Epithelial cell of prostate (primary cell): ENCODE data around the gene OCRL.

Experiments used
- DNase-seq: peaks from one replicate; pipeline ENCODE4 v3.0.0-alpha.2; 2011; ENCODE audit warnings: low read depth, low spot score
- H3K27ac ChIP-seq: fragments of 450-650 bp; 2 replicates; pipeline ENCODE4 v1.5.1; 2017; ENCODE audit warnings: mild to moderate bottlenecking

Gene OCRL

DNA sequence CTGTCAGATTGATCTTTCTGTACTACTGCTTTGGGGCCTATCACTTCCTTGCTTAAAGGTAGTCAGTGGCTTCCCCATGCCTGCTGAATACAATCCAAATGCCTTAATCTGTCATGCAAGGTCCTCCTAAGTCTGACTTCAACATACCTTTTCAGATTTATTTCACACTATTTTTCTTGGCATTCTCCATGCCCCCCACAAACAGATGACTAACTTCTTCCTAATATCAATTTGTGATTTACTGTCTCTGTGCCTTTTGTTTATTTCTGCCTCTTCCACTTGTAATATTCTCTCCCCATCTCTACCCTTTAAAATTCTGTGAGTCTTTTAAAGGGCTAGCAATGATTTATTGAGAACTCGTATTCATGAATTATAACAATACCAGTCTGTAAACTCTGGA, 41.8 kb downstream of the OCRL start:
- DNase-seq: no peak
- H3K27ac ChIP-seq: no peak overlapping the region

DNA sequence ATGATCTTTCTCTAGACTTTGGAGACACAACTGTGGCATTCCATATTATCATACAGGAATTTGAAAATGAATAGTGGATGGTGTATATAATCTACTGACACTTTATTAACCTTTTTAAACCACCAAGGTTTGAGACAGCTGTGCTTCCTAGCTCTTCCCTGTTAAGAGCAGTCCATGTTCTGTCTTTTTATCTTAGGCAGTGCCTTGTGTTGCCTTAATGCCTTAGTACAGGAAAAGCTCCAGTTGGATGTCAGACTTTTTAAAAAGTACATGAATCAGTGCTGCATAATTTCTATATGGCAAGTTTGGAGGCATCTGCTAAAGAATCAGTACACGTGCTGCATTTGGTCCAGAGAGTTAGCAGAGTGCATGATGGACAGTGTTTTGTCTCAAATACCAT, 45.1 kb downstream of the OCRL start:
- DNase-seq: no peak
- no peak overlapping the region for H3K27ac ChIP-seq

DNA sequence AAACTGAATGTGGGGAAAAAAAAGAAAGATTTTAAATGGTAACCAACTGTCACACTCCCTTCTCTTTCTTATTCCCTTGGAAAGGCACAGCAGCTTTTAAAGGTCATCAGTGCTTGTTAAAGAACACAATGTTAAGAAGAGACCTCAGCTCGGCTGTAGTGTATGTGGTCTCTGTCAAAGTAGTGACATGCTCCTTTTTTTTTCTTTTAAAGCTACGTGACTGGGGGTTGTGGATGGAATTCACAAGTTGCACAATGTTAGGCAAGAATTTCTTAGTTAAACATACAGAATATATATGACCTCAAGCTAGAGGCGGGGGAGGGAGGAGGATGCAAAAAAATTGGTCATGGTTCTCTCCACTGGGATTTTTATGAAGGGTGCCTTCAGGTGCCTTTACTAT, 45.6 kb downstream of the OCRL start:
- no peak for DNase-seq
- no peak overlapping the region for H3K27ac ChIP-seq

DNA sequence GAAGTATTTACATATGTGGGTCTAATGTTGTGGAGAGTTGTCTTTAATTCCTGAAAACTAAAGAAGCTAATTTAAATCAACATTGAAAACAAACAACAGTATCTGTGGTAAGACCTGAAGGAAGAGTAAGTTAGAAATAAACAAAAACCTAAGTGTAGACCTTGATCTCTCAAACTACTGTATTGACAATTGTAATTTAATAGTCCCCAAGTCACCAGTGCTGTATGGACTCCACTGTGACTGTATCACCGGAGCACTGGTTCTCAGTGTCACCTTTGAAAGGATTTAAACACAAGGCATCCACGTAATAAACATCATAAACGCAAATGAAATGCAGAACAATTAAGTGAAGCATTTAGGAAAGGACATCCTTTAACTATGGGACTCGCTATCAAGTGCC, 46.4 kb downstream of the OCRL start:
- no peak overlapping the region for H3K27ac ChIP-seq
- DNase-seq: no peak

DNA sequence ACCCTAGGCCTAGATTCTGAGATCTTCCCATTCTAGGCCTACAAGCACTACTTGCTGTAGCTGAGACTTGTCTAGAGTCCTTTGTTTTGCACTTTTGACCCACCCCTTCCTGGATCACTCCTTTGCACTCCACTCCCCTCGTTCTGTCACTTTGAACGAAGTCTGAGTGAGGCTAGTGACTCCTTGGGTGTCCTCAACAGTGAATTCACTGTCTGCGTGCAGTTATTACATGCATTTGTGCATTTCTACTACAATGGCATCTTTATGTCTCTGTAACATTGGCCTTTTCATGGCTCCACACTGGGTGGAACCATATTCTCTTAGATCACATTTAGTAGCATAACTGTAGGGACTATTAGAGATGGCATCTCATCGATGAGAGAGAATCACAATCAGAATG, 50.5 kb downstream of the OCRL start:
- DNase-seq: no peak
- H3K27ac ChIP-seq: no peak overlapping the region

DNA sequence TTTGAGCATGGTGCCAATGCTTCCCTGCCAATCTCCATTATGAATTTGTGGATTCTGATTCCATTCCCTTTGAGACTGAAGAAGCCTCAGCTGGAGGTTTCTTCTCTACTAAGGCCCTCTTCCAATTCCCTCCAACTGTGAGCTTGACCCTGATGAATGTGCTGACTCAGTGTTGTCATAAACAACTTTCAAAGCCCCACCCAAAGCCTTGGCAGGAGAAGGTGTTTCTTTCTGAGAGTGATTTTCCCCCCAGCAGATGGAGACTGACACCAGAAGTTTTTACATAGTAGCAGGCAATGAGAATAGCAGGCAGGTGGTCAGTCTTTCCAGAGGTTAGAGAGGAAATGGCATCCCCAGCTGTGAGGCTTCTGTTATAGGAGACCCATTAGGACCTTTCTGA, 53.1 kb downstream of the OCRL start:
- no peak overlapping the region for H3K27ac ChIP-seq
- DNase-seq: no peak

DNA sequence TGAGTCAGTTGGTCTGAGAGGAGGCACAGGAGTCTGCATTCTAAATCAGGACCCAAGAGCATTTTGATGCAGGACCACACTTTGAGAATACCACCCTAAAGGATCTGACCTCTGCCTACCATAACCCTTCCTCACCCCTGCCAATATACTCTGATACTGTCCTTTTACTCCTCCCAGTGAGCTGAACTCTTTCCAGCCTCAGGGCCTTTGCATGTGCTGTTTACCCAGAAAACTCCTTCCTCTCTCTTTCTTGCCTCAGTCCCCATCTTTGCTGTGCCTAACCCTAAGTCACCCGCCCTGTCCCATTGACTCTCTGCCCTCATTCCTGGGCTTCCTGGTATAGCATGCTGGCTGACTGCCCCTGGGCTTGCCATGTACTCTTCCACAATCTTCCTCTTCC, 54.7 kb downstream of the OCRL start:
- no peak for DNase-seq
- no peak overlapping the region for H3K27ac ChIP-seq

DNA sequence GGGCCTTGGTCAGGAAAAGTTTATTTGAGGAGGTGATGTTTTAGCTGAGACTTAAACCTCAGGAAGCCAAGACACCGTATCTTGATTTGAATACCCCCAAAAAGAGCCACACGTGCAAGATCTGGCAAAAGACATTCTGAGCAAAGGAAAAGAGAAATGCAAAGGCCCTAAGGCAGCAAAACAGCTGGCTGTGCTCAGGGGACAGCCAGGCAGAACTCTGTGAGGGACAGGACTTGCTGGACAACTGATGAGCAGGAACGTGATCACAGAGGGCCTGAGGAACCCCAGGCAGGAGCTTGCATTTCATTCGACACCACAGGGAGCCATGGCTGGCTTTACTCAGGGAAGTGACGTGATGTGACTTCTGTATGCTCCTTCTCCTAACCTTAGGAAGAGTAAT, 56.0 kb downstream of the OCRL start:
- DNase-seq: no peak
- no peak overlapping the region for H3K27ac ChIP-seq

DNA sequence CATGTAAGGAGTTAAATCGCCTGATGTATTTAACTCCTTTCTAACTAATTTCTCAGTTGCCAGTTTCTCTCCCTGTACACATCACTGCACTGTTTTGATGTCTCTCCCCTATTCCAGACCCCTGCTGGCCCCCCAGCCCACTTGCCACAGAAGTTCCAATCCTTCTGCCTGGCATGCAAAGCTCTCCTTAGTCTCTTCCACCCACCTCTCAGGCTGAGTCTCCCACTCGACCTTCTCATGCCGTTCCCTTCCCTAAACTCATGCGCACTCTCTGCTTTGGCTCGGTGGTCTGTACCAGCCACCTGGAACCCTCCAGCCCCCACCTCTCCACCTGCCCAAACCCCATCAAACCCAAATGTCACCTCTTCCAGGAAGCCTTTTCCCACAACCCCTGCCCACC, 57.8 kb downstream of the OCRL start:
- DNase-seq: no peak
- no peak overlapping the region for H3K27ac ChIP-seq

DNA sequence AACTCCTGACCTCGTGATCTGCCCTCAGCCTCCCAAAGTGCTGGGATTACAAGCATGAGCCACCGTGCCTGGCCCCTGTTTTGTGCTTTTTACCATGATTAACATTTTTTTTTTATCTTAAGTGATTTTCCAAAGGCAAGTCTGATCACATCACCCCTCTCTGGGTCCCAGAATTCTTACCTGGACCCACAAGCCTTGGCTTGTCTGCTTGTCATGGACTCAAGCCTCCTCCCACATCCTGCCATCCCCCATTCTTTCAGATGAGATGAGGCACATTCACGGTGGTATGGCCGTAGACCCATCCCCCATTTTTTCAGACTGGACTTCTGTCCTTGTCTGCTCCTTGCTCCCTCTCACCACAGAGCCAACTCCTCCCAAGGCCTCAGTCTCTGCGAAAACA, 59.4 kb downstream of the OCRL start:
- DNase-seq: peak; percentile 29
- H3K27ac ChIP-seq: peak overlapping the region; percentile 57

DNA sequence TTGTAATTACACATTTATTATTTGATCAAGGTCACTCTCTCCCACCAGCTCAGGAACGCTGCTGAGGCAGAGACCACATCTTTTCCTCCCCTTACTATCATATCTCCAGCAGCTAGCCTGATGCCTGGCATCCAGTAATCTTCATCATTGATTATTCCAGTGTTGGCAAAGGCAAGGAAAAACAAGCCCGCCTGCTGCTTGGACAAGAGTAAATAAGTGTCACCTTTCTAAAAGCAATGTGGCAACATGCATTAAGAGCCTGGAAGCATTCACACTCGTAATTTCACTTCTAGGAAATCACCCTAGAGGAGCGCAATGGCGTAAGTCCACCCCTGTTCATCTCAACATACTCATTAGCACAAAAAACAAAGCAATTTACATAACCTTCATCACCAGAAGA, 59.9 kb downstream of the OCRL start:
- DNase-seq: no peak
- peak overlapping the region; percentile 57 for H3K27ac ChIP-seq

DNA sequence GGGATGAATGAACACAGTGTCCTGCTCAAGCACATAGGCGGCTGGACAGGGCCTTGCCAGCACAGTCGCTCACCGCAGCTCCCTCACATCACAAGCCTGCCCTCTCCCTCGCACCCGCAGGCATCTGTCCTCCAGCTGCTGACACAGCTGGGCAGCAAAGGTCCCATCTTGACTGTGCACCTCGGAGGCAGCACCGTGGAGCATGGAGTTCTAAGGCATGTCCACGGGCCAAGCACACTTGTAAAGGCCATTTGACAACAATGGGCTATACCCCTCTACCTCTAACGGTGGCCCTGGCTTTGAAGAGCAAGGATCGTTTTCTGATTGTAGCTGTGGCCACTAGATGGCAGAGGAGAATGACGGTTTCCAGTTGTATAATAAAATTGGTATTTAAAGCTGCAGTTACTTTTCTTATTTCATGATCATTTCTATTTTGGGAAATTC, 60.9 kb downstream of the OCRL start:
- no peak overlapping the region for H3K27ac ChIP-seq
- DNase-seq: no peak

DNA sequence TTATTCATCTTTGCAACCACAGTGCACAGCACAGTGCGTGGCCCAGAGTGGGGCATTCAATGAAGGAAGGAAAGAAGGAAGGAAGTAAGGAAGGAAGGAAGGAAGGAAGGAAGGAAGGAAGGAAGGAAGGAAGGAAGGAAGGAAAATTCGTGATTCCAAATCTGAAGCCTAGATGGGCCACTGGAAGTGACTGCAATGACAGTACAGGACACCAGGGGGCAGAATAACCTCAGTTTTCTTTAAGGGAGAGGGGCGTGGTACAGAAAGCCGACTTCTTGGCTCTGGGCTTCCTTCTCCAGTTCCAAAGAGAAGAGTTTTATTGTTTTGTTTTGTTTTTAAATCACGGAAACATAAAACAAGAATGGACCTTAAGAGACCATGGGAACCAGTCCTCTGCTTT, 66.9 kb downstream of the OCRL start:
- DNase-seq: no peak
- H3K27ac ChIP-seq: no peak overlapping the region

DNA sequence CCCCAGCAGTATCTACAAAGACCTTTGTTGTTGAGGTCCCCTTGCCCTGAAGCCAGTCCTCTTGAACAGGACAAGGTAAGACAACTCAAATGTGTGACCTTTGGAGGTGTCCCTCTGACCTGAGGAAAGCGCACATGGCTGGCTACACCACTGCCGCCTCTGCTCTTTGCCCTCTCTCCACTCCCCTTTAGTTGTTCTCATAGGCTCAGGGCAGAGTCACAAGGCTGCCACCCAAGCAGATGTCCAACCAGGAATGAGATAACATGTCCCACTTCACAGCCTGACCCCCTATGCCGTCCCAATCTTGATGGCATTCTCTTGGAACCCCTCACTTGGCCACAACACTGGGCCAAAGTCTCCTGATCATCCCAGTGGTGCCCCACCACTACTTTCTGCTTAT, 68.4 kb downstream of the OCRL start:
- no peak for DNase-seq
- no peak overlapping the region for H3K27ac ChIP-seq

DNA sequence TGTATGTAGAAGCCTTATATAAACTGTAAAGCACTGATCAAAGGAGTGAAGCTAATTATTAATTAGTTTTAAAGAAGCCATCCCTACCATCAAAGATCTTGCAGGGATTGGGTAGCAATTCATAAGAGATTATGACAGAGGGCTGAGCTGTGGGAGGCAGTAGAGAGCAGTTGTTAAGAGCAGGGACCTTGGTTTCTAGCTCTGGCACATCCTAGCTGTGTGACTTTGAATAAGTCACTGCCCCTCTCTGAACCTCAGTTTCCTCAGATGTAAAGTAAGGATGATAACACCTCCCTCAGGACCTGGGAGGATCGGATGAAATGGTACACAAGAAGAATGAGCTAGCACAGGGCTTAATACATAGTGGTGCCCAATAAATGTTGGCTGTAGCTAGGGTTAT, 69.3 kb downstream of the OCRL start:
- no peak overlapping the region for H3K27ac ChIP-seq
- DNase-seq: no peak

DNA sequence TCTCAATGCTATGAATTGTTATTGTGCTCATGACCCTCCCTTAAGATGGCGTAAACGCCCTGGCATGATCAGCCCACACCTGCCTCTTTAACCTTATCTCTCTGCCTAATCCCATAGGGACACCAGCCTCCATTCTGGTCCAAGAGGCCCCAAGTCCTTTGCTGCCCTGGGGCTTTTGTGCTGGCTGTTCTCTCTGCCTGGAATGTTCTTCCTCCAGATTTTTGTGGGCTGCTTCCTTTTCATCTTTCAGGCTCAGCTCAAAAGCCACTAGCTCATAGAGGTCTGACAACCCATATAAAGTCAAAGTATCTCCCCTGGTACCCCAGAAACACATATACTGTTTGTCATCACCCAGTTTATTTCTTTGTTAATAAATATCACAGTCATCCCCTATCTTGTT, 72.3 kb downstream of the OCRL start:
- DNase-seq: no peak
- no peak overlapping the region for H3K27ac ChIP-seq

DNA sequence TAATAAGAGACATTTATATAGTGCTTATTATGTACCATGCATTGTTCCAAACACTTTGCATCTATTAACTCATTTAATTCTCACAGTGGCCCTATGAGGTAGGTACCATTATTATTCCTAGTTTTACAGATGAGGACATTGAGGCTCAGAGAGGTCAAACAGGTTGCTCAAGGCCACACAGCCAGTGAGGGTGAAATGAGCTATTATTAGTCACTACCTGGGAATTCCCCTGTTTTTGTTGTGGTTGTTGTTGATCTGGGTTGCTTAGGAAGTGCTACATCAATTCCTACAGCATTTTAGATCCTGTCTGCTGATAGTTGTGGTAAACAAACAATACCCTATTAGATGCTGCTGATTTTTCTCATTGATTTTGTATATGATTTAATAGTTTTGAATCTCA, 73.5 kb downstream of the OCRL start:
- no peak for DNase-seq
- H3K27ac ChIP-seq: no peak overlapping the region

DNA sequence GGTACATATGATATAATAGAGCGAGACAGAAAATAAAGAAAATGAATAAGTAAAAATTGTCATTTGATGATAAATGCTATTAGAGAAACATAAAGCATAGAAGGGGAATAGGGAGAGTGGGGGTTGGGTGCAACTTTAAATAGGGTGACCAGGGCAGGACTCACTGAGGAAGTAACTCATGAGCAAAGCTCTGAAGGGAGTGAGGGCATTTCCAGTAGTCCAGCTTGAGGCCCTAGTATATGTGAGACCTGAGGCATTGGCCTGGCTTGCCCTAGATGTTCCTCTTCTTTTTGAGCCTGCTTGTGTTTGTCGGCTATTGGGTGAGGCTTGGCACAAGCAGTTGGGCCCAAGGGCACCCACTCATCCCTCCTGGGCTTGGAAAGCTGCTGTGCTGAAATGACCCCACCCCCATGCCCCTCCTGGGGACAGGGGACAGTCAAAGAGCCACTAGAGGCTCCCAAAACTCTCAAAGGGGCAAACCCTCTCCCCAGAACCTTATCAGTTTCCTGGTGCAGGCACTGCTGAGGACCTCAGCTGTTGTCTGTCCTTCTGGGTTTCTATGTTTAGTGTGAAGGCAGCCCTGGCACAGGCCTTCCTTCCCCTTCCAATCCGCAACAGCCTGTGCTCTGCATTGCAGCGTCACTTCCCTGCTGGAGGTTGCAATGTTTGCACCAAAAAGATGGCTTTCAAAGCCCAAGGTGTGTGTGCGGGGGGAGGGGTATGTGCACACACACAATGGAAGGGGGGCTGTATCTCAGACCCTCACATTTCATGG, 74.6 kb downstream of the OCRL start:
- H3K27ac ChIP-seq: no peak overlapping the region
- DNase-seq: no peak

DNA sequence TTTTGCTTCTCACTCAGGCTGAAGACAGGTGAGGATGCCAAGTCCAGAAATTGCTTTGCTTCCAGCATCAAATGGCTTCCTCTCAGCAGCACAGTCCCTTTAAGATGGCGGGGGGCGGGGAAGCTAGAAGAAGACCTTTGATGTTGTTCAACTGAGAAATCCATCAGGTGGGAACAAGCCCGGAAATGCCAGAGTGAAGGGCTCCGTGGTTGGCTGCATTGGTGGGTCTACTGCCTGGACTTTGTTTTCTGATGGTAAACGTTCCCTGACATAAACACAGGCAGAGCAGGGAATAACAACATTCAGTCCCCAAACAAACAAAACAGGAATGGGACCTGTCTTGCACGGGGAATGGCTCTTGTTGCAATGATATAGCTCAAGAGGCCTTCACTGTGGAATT, 77.4 kb downstream of the OCRL start:
- no peak overlapping the region for H3K27ac ChIP-seq
- DNase-seq: no peak

DNA sequence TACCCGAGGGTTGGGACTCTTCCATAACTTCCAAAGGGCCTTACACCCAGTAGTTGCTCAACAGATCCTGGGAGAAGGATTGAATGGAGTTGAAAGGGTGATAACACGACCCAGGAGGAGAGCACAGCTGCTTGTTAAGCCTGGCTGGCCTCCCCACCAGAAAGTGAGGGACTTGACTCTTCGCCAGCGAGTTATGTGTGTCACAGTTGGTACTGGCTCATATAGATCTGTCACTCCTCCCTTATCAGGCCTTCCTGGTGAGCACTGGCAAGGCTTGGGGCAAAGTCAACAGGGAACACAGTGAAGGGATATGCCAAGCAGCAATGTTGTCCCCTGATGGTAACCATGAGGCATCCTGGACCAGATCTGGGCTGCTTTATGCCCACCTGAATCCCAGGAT, 78.9 kb downstream of the OCRL start:
- no peak overlapping the region for H3K27ac ChIP-seq
- no peak for DNase-seq

DNA sequence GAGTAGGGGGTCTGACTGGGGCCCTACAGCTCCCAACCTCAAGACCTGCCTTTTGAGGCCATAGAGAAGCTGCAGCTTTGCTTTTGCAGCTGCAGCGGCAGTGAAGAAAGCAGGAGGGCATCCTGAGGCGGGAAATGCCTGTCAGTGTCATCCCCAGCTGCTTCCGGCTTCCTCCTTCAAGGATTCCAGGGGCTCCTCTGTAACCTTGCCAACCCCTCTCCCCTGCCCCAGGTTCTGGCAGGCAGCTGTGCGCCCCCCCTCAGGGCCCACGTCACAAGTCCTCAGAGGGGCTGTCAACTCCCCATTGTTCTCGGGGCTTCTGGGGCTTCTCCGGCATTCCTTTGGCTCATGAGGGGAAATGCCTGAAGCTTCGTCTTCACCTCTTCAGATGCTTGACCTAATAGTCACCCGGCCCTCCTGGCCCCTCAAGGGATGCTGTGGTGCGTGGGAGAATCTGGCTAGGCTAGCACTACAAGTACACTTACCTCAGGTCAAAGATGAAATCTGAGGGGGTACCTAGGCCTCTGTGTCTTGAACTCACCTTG, 82.8 kb downstream of the OCRL start:
- H3K27ac ChIP-seq: no peak overlapping the region
- no peak for DNase-seq

DNA sequence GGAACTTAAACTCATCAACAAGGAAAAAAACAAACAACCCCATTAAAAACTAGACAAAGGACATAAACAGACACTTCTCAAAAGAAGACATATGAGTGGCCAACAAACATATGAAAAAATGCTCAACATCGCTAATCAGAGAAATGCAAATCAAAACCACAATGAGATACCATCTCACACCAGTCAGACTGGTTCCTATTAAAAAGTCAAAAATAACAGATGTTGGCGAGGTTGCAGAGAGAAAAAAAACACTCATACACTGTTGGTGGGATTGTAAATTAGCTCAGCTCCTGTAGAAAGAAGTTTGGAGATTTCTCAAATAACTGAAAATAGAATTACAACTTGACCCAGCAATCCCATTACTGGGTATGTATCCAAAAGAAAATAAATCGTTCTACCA, 86.0 kb downstream of the OCRL start:
- DNase-seq: no peak
- no peak overlapping the region for H3K27ac ChIP-seq
